HepG2 (cell line): ENCODE measurements around the gene JMJD6.

Source experiments
- CREB1 ChIP-seq, 2 experiments: fragments of 450-650 bp in 1 of 2; IDR thresholded peaks; 2 replicates each; pipeline ENCODE4 v1.6.1; 2016 to 2017; ENCODE audit warnings: control low read depth in 1 of 2, mild to moderate bottlenecking in 1 of 2, missing compliant biosample characterization in 1 of 2, missing genetic modification characterization in 1 of 2
- CTCF ChIP-seq: sonication (generic); formaldehyde crosslinking; IDR thresholded peaks from 2 replicates; pipeline ENCODE4 v1.5.0; 2020; ENCODE audit warnings: mild to moderate bottlenecking, missing genetic modification reagents, moderate library complexity
- HNRNPLL ChIP-seq: fragments of 200-400 bp; formaldehyde crosslinking; IDR thresholded peaks from 2 replicates; pipeline ENCODE4 v1.6.1; 2017; ENCODE audit warnings: mild to moderate bottlenecking, low read depth, low read length; ENCODE audit not compliant: poor library complexity, severe bottlenecking
- POLR2AphosphoS5 ChIP-seq: IDR thresholded peaks from 2 replicates; pipeline ENCODE4 v1.6.1; 2012; ENCODE audit warnings: low read depth, low read length
- RFX5 ChIP-seq: IDR thresholded peaks from 2 replicates; pipeline ENCODE4 v1.6.1; 2011; ENCODE audit warnings: low read depth, low read length, improper control_type of control experiment
- SP1 ChIP-seq, 2 experiments: fragments of 450-650 bp in 1 of 2; sonication (generic) in 1 of 2; formaldehyde crosslinking in 1 of 2; IDR thresholded peaks; 2 replicates each; pipeline versions ENCODE4 v1.4.0 to v1.6.1; 2016 to 2020; ENCODE audit warnings: missing genetic modification reagents in 1 of 2
- SRF ChIP-seq: IDR thresholded peaks from 2 replicates; pipeline ENCODE4 v1.6.1; 2011; ENCODE audit warnings: mild to moderate bottlenecking, low read depth, low read length, moderate library complexity

- no peak for TF ChIP-seq SP1 (IDR thresholded peaks at IDR 0.05)
- no peak for TF ChIP-seq SP1 (CRISPR knock-in tag; IDR thresholded peaks at IDR 0.05)
- no peak for TF ChIP-seq RFX5
- TF ChIP-seq SRF: no peak
- no peak for TF ChIP-seq POLR2AphosphoS5
- no peak for TF ChIP-seq HNRNPLL
- TF ChIP-seq CTCF (CRISPR knock-in tag): no peak
- no peak for TF ChIP-seq CREB1 (IDR thresholded peaks at IDR 0.05)
- TF ChIP-seq CREB1 (CRISPR knock-in tag; IDR thresholded peaks at IDR 0.05): no peak
Measured at GRCh38 chr17:76695059-76695831, 31.2 kb downstream of the JMJD6 start.
